OCI-M1 (cell line): ENCODE data around the gene SPDEF.

ENCODE experiments used
- DNase-seq: peaks from one replicate; lab custom pipeline; 2025; lab: John Stamatoyannopoulos, UW

Gene SPDEF

GRCh38 chr6:34563513-34563870 lies 7.4 kb upstream of the SPDEF start:
- no peak for DNase-seq

- DNase-seq = peak; percentile 96
Measured at GRCh38 chr6:34562861-34563512, 6.9 kb upstream of the SPDEF start.

GRCh38 chr6:34562350-34562749 lies 6.2 kb upstream of the SPDEF start:
- no peak for DNase-seq

- no peak for DNase-seq
Measured at GRCh38 chr6:34561227-34561530, 5.0 kb upstream of the SPDEF start.

GRCh38 chr6:34560366-34561226 lies 4.5 kb upstream of the SPDEF start:
- peak; percentile 97 for DNase-seq

- DNase-seq = peak; percentile 64
Measured at GRCh38 chr6:34559651-34560365, 3.7 kb upstream of the SPDEF start.

- peak; percentile 19 for DNase-seq
Measured at GRCh38 chr6:34558172-34558714, 2.1 kb upstream of the SPDEF start.

- no peak for DNase-seq
Measured at GRCh38 chr6:34557228-34557627, 1.1 kb upstream of the SPDEF start.

- no peak for DNase-seq
Measured at GRCh38 chr6:34556493-34556892, 364 bp upstream of the SPDEF start.

- no peak for DNase-seq
Measured at GRCh38 chr6:34555328-34555727, 801 bp downstream of the SPDEF start.

GRCh38 chr6:34555007-34555322 lies 1.2 kb downstream of the SPDEF start:
- no peak for DNase-seq

GRCh38 chr6:34554291-34555006 lies 1.7 kb downstream of the SPDEF start:
- DNase-seq = no peak

GRCh38 chr6:34553750-34554149 lies 2.4 kb downstream of the SPDEF start:
- no peak for DNase-seq

GRCh38 chr6:34553146-34553545 lies 3.0 kb downstream of the SPDEF start:
- DNase-seq = no peak

- no peak for DNase-seq
Measured at GRCh38 chr6:34552620-34553019, 3.5 kb downstream of the SPDEF start.

- no peak for DNase-seq
Measured at GRCh38 chr6:34551720-34552119, 4.4 kb downstream of the SPDEF start.

- no peak for DNase-seq
Measured at GRCh38 chr6:34549804-34550202, 6.3 kb downstream of the SPDEF start.

GRCh38 chr6:34549026-34549803 lies 6.9 kb downstream of the SPDEF start:
- DNase-seq = no peak

GRCh38 chr6:34547701-34548644 lies 8.2 kb downstream of the SPDEF start:
- DNase-seq = no peak

- DNase-seq = no peak
Measured at GRCh38 chr6:34546551-34547321, 9.4 kb downstream of the SPDEF start.
